Mesenchymal stem cell (in vitro differentiated cells and primary cell): Measurements from ENCODE around the gene TNNT3.
"Not testable (repeated sequence)": the region's sequence is repeated elsewhere in the genome, so short reads cannot be mapped to it uniquely, and the experiment has no call there.

ENCODE experiments used
- DNase-seq: peaks from one replicate; pipeline ENCODE4 v3.0.0-alpha.2; 2013
- H2AFZ ChIP-seq: one replicate; pipeline ENCODE4 v1.6.1; 2013; ENCODE audit warnings: low read depth, mild to moderate bottlenecking, control low read depth, inconsistent platforms, low read length, moderate library complexity
- H2AK5ac ChIP-seq: 2 replicates; pipeline ENCODE4 v1.6.1; 2013; ENCODE audit warnings: low read length, moderate library complexity, mild to moderate bottlenecking, inconsistent platforms; ENCODE audit not compliant: severe bottlenecking
- H2BK120ac ChIP-seq: one replicate; pipeline ENCODE4 v1.6.1; 2013; ENCODE audit warnings: low read depth, mild to moderate bottlenecking, inconsistent platforms, low read length, moderate library complexity
- H2BK12ac ChIP-seq, 2 experiments: one replicate each; pipeline ENCODE4 v1.6.1; 2013; ENCODE audit warnings: inconsistent platforms in 2 of 2, low read length in 2 of 2, mild to moderate bottlenecking in 2 of 2, moderate library complexity in 2 of 2, control low read depth in 1 of 2
- H2BK15ac ChIP-seq: one replicate; pipeline ENCODE4 v1.6.1; 2013; ENCODE audit warnings: mild to moderate bottlenecking, low read depth, inconsistent platforms; ENCODE audit not compliant: poor library complexity, severe bottlenecking
- H2BK5ac ChIP-seq: 2 replicates; pipeline ENCODE4 v1.6.1; 2013; ENCODE audit warnings: low read depth, mild to moderate bottlenecking, low read length, control low read depth, inconsistent platforms; ENCODE audit not compliant: poor library complexity, severe bottlenecking
- H3K14ac ChIP-seq, 2 experiments: one replicate each; pipeline ENCODE4 v1.6.1; 2013; ENCODE audit warnings: inconsistent platforms in 2 of 2, low read length in 2 of 2, control low read depth in 1 of 2, mild to moderate bottlenecking in 1 of 2, moderate library complexity in 1 of 2
- H3K18ac ChIP-seq, 2 experiments: one replicate each; pipeline ENCODE4 v1.6.1; 2013; ENCODE audit warnings: inconsistent platforms in 2 of 2, low read length in 2 of 2, control low read depth in 1 of 2, low read depth in 1 of 2, mild to moderate bottlenecking in 1 of 2
- H3K23ac ChIP-seq, 2 experiments: one replicate each; pipeline ENCODE4 v1.6.1; 2013; ENCODE audit warnings: inconsistent platforms in 2 of 2, low read length in 2 of 2, mild to moderate bottlenecking in 2 of 2, moderate library complexity in 2 of 2, control low read depth in 1 of 2
- H3K27ac ChIP-seq: 2 replicates; pipeline ENCODE4 v1.5.1; 2013; ENCODE audit warnings: mild to moderate bottlenecking, moderate library complexity, low read length, control low read depth, inconsistent platforms; ENCODE audit not compliant: poor library complexity, severe bottlenecking
- H3K27me3 ChIP-seq, 2 experiments: 2 replicates each; pipeline versions ENCODE4 v1.6.1 to v1.7.0; 2013; ENCODE audit warnings: low read length in 2 of 2, mild to moderate bottlenecking in 2 of 2, moderate library complexity in 2 of 2, control low read depth in 1 of 2, inconsistent platforms in 1 of 2; ENCODE audit not compliant: control insufficient read depth in 1 of 2, insufficient read depth in 1 of 2
- H3K36me3 ChIP-seq, 2 experiments: 2 replicates each; pipeline versions ENCODE4 v1.6.1 to v1.7.0; 2013; ENCODE audit warnings: low read length in 2 of 2, control low read depth in 1 of 2, inconsistent platforms in 1 of 2, low read depth in 1 of 2, mild to moderate bottlenecking in 1 of 2; ENCODE audit not compliant: insufficient read depth in 2 of 2, control insufficient read depth in 1 of 2
- H3K4ac ChIP-seq, 2 experiments: one replicate each; pipeline ENCODE4 v1.6.1; 2013; ENCODE audit warnings: inconsistent platforms in 2 of 2, low read length in 2 of 2, mild to moderate bottlenecking in 2 of 2, moderate library complexity in 2 of 2, control low read depth in 1 of 2, low read depth in 1 of 2
- H3K4me1 ChIP-seq: 2 replicates; pipeline ENCODE4 v1.6.1; 2013; ENCODE audit warnings: low read depth, low read length, control low read depth; ENCODE audit not compliant: control insufficient read depth, insufficient read depth
- H3K4me2 ChIP-seq: 2 replicates; pipeline ENCODE4 v1.6.1; 2013; ENCODE audit warnings: low read length, mild to moderate bottlenecking, inconsistent platforms; ENCODE audit not compliant: poor library complexity, severe bottlenecking
- H3K4me3 ChIP-seq, 2 experiments: 2 replicates each; pipeline versions ENCODE4 v1.5.1 to v1.7.0; 2013; ENCODE audit warnings: low read length in 2 of 2, mild to moderate bottlenecking in 2 of 2, control low read depth in 1 of 2, low read depth in 1 of 2; ENCODE audit not compliant: insufficient read depth in 1 of 2
- H3K79me1 ChIP-seq: replicated peaks from 2 replicates; pipeline ENCODE4 v1.6.1; 2013; ENCODE audit warnings: mild to moderate bottlenecking, control low read depth, low read length, inconsistent platforms; ENCODE audit not compliant: poor library complexity, severe bottlenecking
- H3K9ac ChIP-seq: 2 replicates; pipeline ENCODE4 v1.7.0; 2013; ENCODE audit warnings: mild to moderate bottlenecking, low read length, moderate library complexity
- H3K9me3 ChIP-seq: 2 replicates; pipeline ENCODE4 v1.7.0; 2013; ENCODE audit warnings: mild to moderate bottlenecking, low read length; ENCODE audit not compliant: control insufficient read depth
- H4K8ac ChIP-seq: one replicate; pipeline ENCODE4 v1.6.1; 2013; ENCODE audit warnings: inconsistent platforms, mild to moderate bottlenecking, low read length, moderate library complexity
- H4K91ac ChIP-seq: one replicate; pipeline ENCODE4 v1.6.1; 2013; ENCODE audit warnings: mild to moderate bottlenecking, low read length, inconsistent platforms
- WGBS: methylation state at CpG from one replicate; pipeline ENCODE4 v1.1.7; 2013; ENCODE audit warnings: mixed read lengths; 5-methylcytosine and 5-hydroxymethylcytosine counted together

Gene TNNT3

GRCh38 chr11:1872267-1872985, 47.1 kb upstream of the TNNT3 start:
- Histone ChIP-seq H3K9ac (peak overlapping the region; percentile 88), H3K4me1 (peaks cover 70% of the 10 kb centered on the region), H2BK120ac (no peak overlapping the region), H2AK5ac (peak overlapping the region; percentile 70), H3K4ac (no peak overlapping the region), H3K27me3 (peaks cover 0 to 30% of the 10 kb centered on the region in 2 experiments), H3K23ac (no peak overlapping the region), H3K14ac (no peak overlapping the region), H3K9me3 (no peaks in the 10 kb centered on the region), H4K8ac (no peak overlapping the region), H2AFZ (no peak overlapping the region), H3K27ac (no peak overlapping the region), H4K91ac (no peak overlapping the region), H3K4me2 (no peak overlapping the region), H3K36me3 (no peaks in the 10 kb centered on the region), H2BK5ac (no peak overlapping the region), H3K4me3 (peak overlapping the region in 1 of 2 experiments; percentile 86), H2BK12ac (peak overlapping the region in 1 of 2 experiments; percentile 60), H3K18ac (no peak overlapping the region), H3K79me1 (peaks cover 2% of the 10 kb centered on the region), H2BK15ac (no peak overlapping the region)
- DNase-seq: no peak
- 78% methylated on average over 24 of the region's 25 CpGs for WGBS

DNA sequence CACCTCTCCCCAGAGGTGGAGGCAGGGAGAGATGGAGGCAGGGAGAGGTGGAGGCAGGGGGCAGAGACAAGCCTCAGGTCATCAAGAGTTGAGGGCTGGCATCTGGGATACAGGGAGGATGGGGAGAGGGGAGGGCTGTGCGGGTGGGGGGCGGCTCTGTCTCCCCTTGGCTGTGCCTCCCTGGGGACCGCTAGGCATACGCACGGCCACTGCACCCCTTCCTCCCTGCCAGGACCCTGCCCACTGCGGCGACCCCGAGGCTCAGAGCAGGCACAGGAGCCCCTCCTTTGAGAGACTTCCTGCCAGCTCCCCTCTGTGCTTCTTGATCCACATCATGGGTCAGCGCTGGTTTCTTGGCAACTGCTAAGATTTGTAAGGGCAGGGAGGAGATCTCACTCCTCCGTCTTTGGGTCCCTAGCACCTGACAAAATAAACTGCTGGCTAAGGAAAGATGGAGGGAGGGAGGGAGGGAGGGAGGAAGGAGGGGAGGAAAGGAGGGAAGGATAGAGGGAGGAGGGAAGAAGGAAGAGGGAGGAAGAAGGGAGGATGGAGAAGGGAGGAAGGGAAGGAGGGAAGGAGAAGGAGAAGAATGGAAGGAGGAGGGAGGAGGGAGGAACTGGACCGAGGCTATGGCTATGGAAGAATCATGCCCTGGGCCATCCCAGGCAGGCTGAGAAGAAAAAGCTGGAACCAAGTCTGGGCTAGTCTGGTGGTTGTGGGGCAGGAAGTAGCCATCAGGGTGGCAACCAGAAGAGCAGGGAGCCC, 46.3 kb upstream of the TNNT3 start:
- no peak overlapping the region for H2AK5ac ChIP-seq

DNA sequence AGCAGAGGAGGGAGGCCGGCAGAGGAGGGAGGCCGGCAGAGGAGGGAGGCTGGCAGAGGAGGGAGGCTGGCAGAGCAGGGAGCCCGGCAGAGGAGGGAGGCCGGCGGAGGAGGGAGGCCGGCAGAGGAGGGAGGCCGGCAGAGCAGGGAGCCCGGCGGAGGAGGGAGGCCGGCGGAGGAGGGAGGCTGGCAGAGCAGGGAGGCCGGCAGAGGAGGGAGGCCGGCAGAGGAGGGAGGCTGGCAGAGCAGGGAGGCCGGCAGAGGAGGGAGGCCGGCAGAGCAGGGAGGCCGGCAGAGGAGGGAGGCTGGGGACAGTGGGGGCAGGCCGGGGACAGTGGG, 45.7 kb upstream of the TNNT3 start:
- not testable (repeated sequence) for H3K79me1 ChIP-seq, DNase-seq, H2AK5ac ChIP-seq, H3K9me3 ChIP-seq, H2BK15ac ChIP-seq, H3K27ac ChIP-seq, H3K23ac ChIP-seq, H2AFZ ChIP-seq, H3K14ac ChIP-seq, H3K4me2 ChIP-seq, H3K36me3 ChIP-seq, H2BK5ac ChIP-seq
- Histone ChIP-seq H3K4me3 (peak overlapping the region in 1 of 2 experiments; percentile 86), H4K91ac (peak overlapping the region; percentile 30), H3K4me1 (peaks cover 72% of the 10 kb centered on the region), H2BK12ac (peak overlapping the region; percentile 33 to 59), H3K4ac (peak overlapping the region; percentile 37 to 57), H2BK120ac (peak overlapping the region; percentile 82), H3K18ac (peak overlapping the region in 1 of 2 experiments; percentile 25), H3K9ac (peak overlapping the region; percentile 75), H3K27me3 (peaks cover 0 to 19% of the 10 kb centered on the region in 2 experiments), H4K8ac (peak overlapping the region; percentile 45)
- 83% methylated on average over 15 of the region's 17 CpGs for WGBS

More for the DNA sequence above, 46.3 kb upstream of the TNNT3 start:
- H3K4ac ChIP-seq: peak overlapping the region; percentile 37 to 57
- peaks cover 0 to 25% of the 10 kb centered on the region in 2 experiments for H3K27me3 ChIP-seq
- H2AFZ ChIP-seq: no peak overlapping the region
- H3K18ac ChIP-seq: peak overlapping the region in 1 of 2 experiments; percentile 25
- H3K36me3 ChIP-seq: no peaks in the 10 kb centered on the region
- no peak overlapping the region for H2BK5ac ChIP-seq
- WGBS: 66% methylated on average over 11 of the region's 11 CpGs
- peak overlapping the region; percentile 88 for H3K9ac ChIP-seq
- H4K8ac ChIP-seq: peak overlapping the region; percentile 53
- no peak overlapping the region for H3K14ac ChIP-seq
- peaks cover 2% of the 10 kb centered on the region for H3K79me1 ChIP-seq
- no peak for DNase-seq
- no peak overlapping the region for H3K23ac ChIP-seq
- H2BK12ac ChIP-seq: peak overlapping the region; percentile 33 to 59
- peak overlapping the region; percentile 38 for H3K27ac ChIP-seq
- peak overlapping the region; percentile 82 for H2BK120ac ChIP-seq
- peak overlapping the region; percentile 12 for H2BK15ac ChIP-seq
- H3K9me3 ChIP-seq: no peaks in the 10 kb centered on the region
- H3K4me2 ChIP-seq: no peak overlapping the region
- peaks cover 75% of the 10 kb centered on the region for H3K4me1 ChIP-seq
- H4K91ac ChIP-seq: peak overlapping the region; percentile 53
- peak overlapping the region in 1 of 2 experiments; percentile 86 for H3K4me3 ChIP-seq
